ENCODE measurements around the gene OXNAD1. TPM values are rescaled to one million over a fixed set of nuclear protein-coding genes. Genes with fewer than 3 reads are reported as not detected.

The OXNAD1 gene
- total and polyA plus RNA-seq, 10 of the 15 experiments (the other 5 are each of a cell fraction or from before 2014, with no cell fraction given) = 5.6 to 27.8 (median 16.2) TPM

DNA sequence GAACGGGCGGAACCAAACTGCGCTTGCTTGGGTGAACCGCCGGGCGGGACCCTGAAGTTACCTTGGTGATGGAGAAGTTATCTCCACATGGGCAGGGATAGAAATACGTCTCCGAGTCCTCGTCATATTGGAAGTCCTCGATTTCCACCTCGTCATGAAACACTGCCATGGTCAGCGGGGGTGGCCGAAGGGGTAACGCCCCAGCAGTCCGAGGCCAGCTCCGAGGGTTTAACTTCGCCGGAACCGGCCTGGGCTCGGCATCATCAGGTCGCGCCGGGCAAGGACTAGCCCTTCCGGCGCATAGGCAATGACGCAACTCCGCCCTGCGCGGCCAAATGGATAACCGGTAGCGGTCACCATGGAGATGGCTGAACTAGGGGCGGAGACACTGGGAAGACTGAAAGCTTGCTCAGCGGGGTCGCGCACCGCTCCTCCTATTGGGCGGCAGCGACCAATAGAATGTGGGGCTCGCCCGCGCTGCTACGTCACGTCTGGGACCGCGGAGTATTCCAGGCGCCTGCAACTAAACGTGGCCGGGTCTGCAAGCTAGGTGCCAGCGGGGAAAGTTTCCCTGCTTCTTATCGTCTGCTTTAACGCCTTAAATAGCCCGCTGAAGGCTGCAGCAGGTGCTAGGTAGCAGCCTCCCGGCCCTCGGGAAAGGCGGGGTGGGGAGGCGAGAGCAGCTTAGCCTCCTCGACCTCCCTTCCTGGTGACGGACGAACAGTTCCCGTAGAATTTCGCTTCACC is at the start of gene OXNAD1, which contains the start of gene DPH3 (continued):
- TF ChIP-seq, protein P1, sequence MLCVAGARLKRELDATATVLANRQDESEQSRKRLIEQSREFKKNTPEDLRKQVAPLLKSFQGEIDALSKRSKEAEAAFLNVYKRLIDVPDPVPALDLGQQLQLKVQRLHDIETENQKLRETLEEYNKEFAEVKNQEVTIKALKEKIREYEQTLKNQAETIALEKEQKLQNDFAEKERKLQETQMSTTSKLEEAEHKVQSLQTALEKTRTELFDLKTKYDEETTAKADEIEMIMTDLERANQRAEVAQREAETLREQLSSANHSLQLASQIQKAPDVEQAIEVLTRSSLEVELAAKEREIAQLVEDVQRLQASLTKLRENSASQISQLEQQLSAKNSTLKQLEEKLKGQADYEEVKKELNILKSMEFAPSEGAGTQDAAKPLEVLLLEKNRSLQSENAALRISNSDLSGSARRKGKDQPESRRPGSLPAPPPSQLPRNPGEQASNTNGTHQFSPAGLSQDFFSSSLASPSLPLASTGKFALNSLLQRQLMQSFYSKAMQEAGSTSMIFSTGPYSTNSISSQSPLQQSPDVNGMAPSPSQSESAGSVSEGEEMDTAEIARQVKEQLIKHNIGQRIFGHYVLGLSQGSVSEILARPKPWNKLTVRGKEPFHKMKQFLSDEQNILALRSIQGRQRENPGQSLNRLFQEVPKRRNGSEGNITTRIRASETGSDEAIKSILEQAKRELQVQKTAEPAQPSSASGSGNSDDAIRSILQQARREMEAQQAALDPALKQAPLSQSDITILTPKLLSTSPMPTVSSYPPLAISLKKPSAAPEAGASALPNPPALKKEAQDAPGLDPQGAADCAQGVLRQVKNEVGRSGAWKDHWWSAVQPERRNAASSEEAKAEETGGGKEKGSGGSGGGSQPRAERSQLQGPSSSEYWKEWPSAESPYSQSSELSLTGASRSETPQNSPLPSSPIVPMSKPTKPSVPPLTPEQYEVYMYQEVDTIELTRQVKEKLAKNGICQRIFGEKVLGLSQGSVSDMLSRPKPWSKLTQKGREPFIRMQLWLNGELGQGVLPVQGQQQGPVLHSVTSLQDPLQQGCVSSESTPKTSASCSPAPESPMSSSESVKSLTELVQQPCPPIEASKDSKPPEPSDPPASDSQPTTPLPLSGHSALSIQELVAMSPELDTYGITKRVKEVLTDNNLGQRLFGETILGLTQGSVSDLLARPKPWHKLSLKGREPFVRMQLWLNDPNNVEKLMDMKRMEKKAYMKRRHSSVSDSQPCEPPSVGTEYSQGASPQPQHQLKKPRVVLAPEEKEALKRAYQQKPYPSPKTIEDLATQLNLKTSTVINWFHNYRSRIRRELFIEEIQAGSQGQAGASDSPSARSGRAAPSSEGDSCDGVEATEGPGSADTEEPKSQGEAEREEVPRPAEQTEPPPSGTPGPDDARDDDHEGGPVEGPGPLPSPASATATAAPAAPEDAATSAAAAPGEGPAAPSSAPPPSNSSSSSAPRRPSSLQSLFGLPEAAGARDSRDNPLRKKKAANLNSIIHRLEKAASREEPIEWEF (IDR thresholded peaks at IDR 0.05; ENCODE audit: insufficient replicate concordance, low read depth, low read length) = no peak
- TF ChIP-seq PRDM15 (CRISPR knock-in tag; IDR thresholded peaks at IDR 0.05) (no peak), GABPA (IDR thresholded peaks at IDR 0.05; ENCODE audit: low read depth) (peak; percentile 98), MEF2B (IDR thresholded peaks at IDR 0.05; ENCODE audit: partially characterized antibody, poor library complexity, severe bottlenecking) (no peak), ATF7 (IDR thresholded peaks at IDR 0.05; ENCODE audit: low read depth) (peak; percentile 90), SREBF1 (IDR thresholded peaks at IDR 0.05; ENCODE audit: low read length) (0 out of 2 replicates have a peak, but pooled peaks have one; percentile 48), NBN (IDR thresholded peaks at IDR 0.05) (peak; percentile 99), EZH2 (IDR thresholded peaks at IDR 0.05; ENCODE audit: borderline replicate concordance, control insufficient read depth, low read depth, low read length) (no peak), PAX8 (IDR thresholded peaks at IDR 0.05) (no peak), RB1 (IDR thresholded peaks at IDR 0.05; ENCODE audit: borderline replicate concordance) (peak; percentile 67), BCLAF1 (IDR thresholded peaks at IDR 0.05) (peak; percentile 76; the same call in 1 of the 2 replicates), CREM (IDR thresholded peaks at IDR 0.05; ENCODE audit: low read depth) (peak; percentile 100)
- TF ChIP-seq, protein P2, sequence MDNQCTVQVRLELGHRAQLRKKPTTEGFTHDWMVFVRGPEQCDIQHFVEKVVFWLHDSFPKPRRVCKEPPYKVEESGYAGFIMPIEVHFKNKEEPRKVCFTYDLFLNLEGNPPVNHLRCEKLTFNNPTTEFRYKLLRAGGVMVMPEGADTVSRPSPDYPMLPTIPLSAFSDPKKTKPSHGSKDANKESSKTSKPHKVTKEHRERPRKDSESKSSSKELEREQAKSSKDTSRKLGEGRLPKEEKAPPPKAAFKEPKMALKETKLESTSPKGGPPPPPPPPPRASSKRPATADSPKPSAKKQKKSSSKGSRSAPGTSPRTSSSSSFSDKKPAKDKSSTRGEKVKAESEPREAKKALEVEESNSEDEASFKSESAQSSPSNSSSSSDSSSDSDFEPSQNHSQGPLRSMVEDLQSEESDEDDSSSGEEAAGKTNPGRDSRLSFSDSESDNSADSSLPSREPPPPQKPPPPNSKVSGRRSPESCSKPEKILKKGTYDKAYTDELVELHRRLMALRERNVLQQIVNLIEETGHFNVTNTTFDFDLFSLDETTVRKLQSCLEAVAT (IDR thresholded peaks at IDR 0.05) = 0 out of 2 replicates have a peak, but pooled peaks have one; percentile 34
- TF ChIP-seq, protein P3, sequence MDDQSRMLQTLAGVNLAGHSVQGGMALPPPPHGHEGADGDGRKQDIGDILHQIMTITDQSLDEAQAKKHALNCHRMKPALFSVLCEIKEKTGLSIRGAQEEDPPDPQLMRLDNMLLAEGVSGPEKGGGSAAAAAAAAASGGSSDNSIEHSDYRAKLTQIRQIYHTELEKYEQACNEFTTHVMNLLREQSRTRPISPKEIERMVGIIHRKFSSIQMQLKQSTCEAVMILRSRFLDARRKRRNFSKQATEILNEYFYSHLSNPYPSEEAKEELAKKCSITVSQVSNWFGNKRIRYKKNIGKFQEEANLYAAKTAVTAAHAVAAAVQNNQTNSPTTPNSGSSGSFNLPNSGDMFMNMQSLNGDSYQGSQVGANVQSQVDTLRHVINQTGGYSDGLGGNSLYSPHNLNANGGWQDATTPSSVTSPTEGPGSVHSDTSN (IDR thresholded peaks at IDR 0.05; ENCODE audit: insufficient replicate concordance, low read depth, low read length) = no peak
